ENCODE measurements around the gene CEP78.

DNA sequence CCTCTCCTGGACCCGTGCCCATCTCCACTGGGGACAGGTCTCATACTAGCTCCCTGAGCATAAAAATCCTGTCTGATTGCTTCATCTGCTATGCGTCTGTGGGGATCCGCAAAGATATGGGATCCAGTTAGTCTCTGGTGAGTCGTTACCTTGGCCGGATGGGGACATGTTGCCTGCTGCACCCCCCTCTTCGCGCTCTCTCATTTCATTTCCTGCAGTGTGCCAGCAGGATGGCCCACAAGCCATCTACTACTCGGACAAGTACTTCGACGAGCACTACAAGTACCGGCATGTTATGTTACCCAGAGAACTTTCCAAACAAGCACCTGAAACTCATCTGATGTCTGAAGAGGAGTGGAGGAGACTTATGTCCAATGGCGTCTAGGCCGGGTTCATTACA, 17.0 kb upstream of the CEP78 start:
- TF ChIP-seq, protein P1, sequence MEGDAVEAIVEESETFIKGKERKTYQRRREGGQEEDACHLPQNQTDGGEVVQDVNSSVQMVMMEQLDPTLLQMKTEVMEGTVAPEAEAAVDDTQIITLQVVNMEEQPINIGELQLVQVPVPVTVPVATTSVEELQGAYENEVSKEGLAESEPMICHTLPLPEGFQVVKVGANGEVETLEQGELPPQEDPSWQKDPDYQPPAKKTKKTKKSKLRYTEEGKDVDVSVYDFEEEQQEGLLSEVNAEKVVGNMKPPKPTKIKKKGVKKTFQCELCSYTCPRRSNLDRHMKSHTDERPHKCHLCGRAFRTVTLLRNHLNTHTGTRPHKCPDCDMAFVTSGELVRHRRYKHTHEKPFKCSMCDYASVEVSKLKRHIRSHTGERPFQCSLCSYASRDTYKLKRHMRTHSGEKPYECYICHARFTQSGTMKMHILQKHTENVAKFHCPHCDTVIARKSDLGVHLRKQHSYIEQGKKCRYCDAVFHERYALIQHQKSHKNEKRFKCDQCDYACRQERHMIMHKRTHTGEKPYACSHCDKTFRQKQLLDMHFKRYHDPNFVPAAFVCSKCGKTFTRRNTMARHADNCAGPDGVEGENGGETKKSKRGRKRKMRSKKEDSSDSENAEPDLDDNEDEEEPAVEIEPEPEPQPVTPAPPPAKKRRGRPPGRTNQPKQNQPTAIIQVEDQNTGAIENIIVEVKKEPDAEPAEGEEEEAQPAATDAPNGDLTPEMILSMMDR (conservative IDR thresholded peaks at IDR 0.05): no peak
- no peak for TF ChIP-seq ZFX (IDR thresholded peaks at IDR 0.05)

Data from C4-2B (cell line).